Activated T-helper 1 cell treated with anti-CD3 and anti-CD28 coated beads, Interleukin-12 subunit alpha, Interleukin-12 subunit beta, Interleukin-2, Interleukin-4 antibody, amounts not matched to agents 30 ng/mL and 10 ng/mL and 1 ng/mL, durations not matched to agents 14 hours and 24 hours and 36 hours (primary cell): Measurements from ENCODE around the gene SYNJ1. TPM values are rescaled to one million over a fixed set of nuclear protein-coding genes. Genes with fewer than 3 reads are reported as not detected.
"Not testable (repeated sequence)": the region's sequence is repeated elsewhere in the genome, so short reads cannot be mapped to it uniquely, and the experiment has no call there.

Experiments used
- DNase-seq: peaks from one replicate; pipeline ENCODE4 v3.0.0; 2021; ENCODE audit warnings: low spot score
- H3K27ac Mint-ChIP-seq: one replicate; pipeline ENCODE4 v1.8.0; 2021; ENCODE audit warnings: mild to moderate bottlenecking, mixed read lengths
- H3K27me3 Mint-ChIP-seq: one replicate; pipeline ENCODE4 v1.8.0; 2022; ENCODE audit warnings: mild to moderate bottlenecking, moderate library complexity, mixed read lengths; ENCODE audit not compliant: insufficient read depth
- H3K36me3 Mint-ChIP-seq: one replicate; pipeline ENCODE4 v1.8.0; 2021; ENCODE audit warnings: low read depth, mixed read lengths
- H3K4me1 Mint-ChIP-seq: one replicate; pipeline ENCODE4 v1.8.0; 2021; ENCODE audit warnings: low read depth, mixed read lengths
- H3K4me3 Mint-ChIP-seq: one replicate; pipeline ENCODE4 v1.8.0; 2021; ENCODE audit warnings: mild to moderate bottlenecking, moderate library complexity, mixed read lengths
- H3K9me3 Mint-ChIP-seq: one replicate; pipeline ENCODE4 v1.8.0; 2021; ENCODE audit warnings: mixed read lengths
- intact Hi-C: fragments of 100-400 bp; cut with micrococcal nuclease; formaldehyde crosslinking; loops from one replicate; pipeline ENCODE4 v1.15.1; 2024
- total RNA-seq: library from RNA; stranded (reverse); gene quantifications from 2 replicates; pipeline ENCODE4 v1.2.3, GENCODE V29; 2022

The SYNJ1 gene
- total RNA-seq, 1 donor from 2014 or later = 13.1 TPM

DNA sequence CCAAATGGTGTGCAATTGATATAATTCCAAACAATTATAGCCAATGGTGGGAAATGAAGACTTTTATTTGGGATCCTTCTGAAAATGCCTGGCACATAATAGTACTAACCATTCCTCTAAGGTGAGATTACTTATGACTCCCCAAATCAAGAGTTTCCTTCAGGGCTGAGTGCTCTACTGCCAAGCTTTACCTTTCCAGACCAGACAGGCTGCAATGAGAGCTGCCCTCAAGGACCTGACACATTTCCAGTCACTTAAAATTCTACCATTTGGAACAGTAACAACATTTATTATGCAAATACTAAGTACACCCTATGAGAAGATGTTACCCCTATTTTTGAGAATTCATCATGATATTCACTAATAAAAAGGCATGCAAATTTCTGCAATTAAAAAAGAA is 22.6 kb upstream of the SYNJ1 start:
- Mint-ChIP-seq H3K27ac (no peak overlapping the region), H3K36me3 (peaks cover 64% of the 10 kb centered on the region), H3K4me1 (peaks cover 40% of the 10 kb centered on the region), H3K4me3 (no peak overlapping the region), H3K27me3 (no peaks in the 10 kb centered on the region), H3K9me3 (no peaks in the 10 kb centered on the region)
- intact Hi-C loops = no loop called here
- DNase-seq = no peak

DNA sequence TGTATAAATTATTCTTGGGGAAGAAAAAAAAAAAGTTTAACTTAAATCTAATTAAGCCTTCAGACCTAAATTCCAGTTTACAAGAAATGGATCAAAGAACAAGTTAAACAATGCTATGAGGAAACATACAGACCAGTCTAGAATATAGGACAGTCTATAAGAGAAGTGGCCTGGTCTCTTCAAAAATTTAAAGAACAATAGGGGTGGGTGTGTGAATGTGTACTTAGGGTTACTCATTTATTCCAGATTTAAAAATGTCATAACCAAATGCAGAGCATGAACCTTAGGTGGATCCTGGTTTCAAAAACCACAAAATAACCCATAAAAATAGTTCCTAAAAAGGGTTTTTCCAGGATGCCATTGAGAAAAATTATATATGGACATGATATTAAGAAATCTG is 21.8 kb upstream of the SYNJ1 start:
- H3K4me3 Mint-ChIP-seq = no peak overlapping the region
- H3K9me3 Mint-ChIP-seq = no peaks in the 10 kb centered on the region
- H3K4me1 Mint-ChIP-seq = peaks cover 43% of the 10 kb centered on the region
- H3K27ac Mint-ChIP-seq = peak overlapping the region; percentile 65
- peaks cover 70% of the 10 kb centered on the region for H3K36me3 Mint-ChIP-seq
- DNase-seq = no peak
- no peaks in the 10 kb centered on the region for H3K27me3 Mint-ChIP-seq
- intact Hi-C loops = no loop called here

DNA sequence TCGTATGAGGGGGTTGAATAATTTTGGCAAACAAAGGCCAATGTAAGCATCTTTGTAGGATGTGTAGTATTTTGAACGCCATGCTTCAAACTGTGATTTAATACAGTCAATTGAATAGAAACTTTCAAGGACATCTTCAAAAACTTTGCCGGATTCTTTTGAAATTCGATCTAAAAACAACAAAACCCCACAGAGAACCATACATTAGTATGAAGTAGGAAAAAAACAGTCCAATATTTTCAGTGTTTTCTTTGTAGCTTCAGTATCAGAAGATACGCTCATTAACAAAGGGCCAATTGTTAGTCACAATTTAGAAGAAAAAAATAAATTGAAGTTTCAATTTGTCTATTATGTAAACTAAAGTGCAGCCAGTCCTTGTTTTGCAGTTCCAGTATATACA is 20.7 kb upstream of the SYNJ1 start:
- DNase-seq = no peak
- no peaks in the 10 kb centered on the region for H3K27me3 Mint-ChIP-seq
- peaks cover 71% of the 10 kb centered on the region for H3K36me3 Mint-ChIP-seq
- intact Hi-C loops = no loop called here
- H3K9me3 Mint-ChIP-seq = no peaks in the 10 kb centered on the region
- no peak overlapping the region for H3K4me3 Mint-ChIP-seq
- H3K4me1 Mint-ChIP-seq = peaks cover 43% of the 10 kb centered on the region
- no peak overlapping the region for H3K27ac Mint-ChIP-seq

DNA sequence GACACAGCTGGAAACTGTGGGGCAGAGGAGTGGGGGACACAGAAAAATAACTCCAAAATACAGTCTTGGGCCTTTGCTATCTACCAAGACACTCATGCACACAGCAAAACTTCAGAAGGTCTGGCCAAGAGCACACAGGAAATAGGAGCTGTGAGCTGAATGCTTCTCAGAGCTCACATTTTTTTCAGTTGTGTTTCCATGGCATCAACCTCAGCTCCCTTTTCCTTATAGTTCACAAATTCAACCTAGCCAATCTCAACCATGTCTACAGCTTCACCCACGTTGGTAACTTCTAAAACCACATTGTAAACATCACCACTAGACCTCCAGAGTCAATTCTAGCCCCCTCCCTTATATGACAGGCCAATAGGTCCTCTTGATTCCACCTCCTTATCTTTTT is 19.6 kb upstream of the SYNJ1 start:
- H3K4me1 Mint-ChIP-seq = peaks cover 43% of the 10 kb centered on the region
- DNase-seq = no peak
- no peaks in the 10 kb centered on the region for H3K9me3 Mint-ChIP-seq
- peak overlapping the region; percentile 6 for H3K27ac Mint-ChIP-seq
- intact Hi-C loops = loop anchor here (1.0 kb wide), 1 partner anchor 94 kb away; no protein-coding TSS in a partner anchor
- no peaks in the 10 kb centered on the region for H3K27me3 Mint-ChIP-seq
- no peak overlapping the region for H3K4me3 Mint-ChIP-seq
- peaks cover 77% of the 10 kb centered on the region for H3K36me3 Mint-ChIP-seq

DNA sequence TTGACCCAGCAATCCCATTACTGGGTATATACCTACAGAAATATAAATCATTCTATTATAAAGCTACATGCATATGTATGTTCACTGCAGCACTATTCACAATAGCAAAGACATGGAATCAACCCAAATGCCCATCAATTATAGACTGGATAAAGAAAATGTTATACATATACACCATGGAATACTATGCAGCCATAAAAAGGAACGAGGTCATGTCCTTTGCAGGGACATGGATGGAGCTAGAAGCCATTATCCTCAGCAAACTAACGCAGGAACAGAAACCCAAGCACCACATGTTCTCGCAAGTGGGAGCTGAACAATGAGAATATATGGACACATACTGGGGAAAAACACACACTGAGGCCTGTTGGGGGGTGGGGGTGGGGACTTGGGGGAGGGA is 18.9 kb upstream of the SYNJ1 start:
- intact Hi-C loops = loop anchor here (1.0 kb wide), 1 partner anchor 93 kb away; no protein-coding TSS in a partner anchor
- not testable (repeated sequence) for H3K9me3 Mint-ChIP-seq, H3K27me3 Mint-ChIP-seq, H3K4me3 Mint-ChIP-seq, DNase-seq, H3K27ac Mint-ChIP-seq
- Mint-ChIP-seq H3K36me3 (peaks cover 75% of the 10 kb centered on the region), H3K4me1 (peaks cover 43% of the 10 kb centered on the region)

DNA sequence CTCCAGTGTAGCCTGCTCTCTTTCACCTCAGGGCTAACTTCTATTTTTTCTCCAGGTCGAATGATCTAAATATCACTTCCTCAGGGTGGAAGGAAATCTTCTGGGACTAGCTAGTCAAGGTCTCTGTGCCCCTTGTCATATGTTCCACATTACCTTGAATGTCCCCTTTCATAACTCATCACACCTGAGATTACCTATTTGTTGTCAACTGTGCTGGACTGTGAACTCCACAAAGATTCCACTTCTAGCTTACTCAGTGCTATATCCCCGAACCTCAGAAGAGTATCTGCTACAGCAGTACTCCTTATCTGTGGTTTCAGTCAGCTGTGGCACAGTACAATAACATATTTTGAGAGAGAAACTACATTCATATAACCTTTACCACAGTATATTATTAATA is 14.6 kb upstream of the SYNJ1 start:
- H3K27me3 Mint-ChIP-seq = no peaks in the 10 kb centered on the region
- H3K9me3 Mint-ChIP-seq = no peaks in the 10 kb centered on the region
- H3K36me3 Mint-ChIP-seq = peaks cover 67% of the 10 kb centered on the region
- H3K4me3 Mint-ChIP-seq = no peak overlapping the region
- intact Hi-C loops = no loop called here
- H3K4me1 Mint-ChIP-seq = peaks cover 32% of the 10 kb centered on the region
- H3K27ac Mint-ChIP-seq = no peak overlapping the region
- DNase-seq = no peak

DNA sequence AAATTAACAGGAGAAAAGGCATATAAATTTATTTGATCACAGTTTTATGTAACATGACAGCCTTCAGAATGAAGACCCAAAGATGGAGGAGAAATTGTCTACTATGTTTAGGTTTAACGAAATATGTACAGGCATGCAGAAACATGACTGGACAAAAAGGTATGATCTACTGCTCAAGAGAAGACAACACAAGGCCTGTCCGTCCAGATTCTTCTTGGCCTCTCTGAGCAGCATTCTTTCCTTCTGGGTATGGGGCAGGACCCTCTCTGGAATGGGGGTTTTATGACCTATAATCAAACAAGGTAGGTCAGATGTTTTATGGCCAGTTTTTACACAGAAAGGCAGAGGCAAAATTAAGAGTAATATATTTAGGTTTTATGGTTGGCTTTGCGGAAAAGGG is 13.5 kb upstream of the SYNJ1 start:
- Mint-ChIP-seq H3K36me3 (peaks cover 60% of the 10 kb centered on the region), H3K9me3 (no peaks in the 10 kb centered on the region)

DNA sequence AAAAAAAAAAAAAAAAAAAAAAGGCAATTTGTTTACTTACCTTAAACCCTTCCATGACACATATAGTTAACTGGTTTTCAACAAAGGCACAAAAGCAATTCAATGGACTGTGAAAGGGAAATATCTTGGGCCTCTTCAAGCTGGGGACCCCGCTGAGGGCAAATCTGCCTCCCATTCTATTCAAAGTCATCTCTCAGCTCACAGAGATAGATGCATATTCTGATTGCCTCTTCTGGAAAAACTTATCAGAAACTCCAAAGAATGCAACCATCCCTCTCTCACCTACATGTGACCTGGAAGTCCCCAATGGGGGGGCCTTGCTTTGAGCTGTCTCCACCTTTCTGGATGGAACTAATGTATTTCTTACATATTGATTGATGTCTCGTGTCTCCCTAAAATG is 12.1 kb upstream of the SYNJ1 start:
- no peak overlapping the region for H3K4me3 Mint-ChIP-seq
- H3K27me3 Mint-ChIP-seq = no peaks in the 10 kb centered on the region
- no peaks in the 10 kb centered on the region for H3K9me3 Mint-ChIP-seq
- peaks cover 53% of the 10 kb centered on the region for H3K36me3 Mint-ChIP-seq
- intact Hi-C loops = no loop called here
- no peak for DNase-seq
- H3K27ac Mint-ChIP-seq = no peak overlapping the region
- H3K4me1 Mint-ChIP-seq = peaks cover 9% of the 10 kb centered on the region

More for the DNA sequence above, 13.5 kb upstream of the SYNJ1 start:
- no peak for DNase-seq
- intact Hi-C loops = no loop called here
- Mint-ChIP-seq H3K27ac (no peak overlapping the region), H3K27me3 (no peaks in the 10 kb centered on the region), H3K4me1 (peaks cover 21% of the 10 kb centered on the region), H3K4me3 (no peak overlapping the region)

DNA sequence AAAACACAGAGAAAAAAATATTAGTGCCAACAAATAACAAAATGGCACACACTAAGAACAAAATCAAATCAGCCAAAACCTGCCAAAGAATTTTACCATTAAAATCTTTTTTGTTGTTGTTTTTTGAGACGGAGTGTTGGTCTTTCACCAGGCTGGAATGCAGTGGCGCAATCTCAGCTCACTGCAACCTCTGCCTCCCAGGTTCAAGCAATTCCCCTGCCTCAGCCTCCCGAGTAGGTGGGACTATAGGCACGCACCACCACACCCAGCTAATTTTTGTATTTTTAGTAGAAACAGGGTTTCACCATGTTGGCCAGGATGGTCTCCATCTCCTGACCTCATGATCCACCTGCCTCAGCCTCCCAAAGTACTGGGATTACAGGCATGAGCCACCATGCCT is 8.3 kb upstream of the SYNJ1 start:
- H3K36me3 Mint-ChIP-seq = peaks cover 37% of the 10 kb centered on the region
- H3K27me3 Mint-ChIP-seq = not testable (repeated sequence)

DNA sequence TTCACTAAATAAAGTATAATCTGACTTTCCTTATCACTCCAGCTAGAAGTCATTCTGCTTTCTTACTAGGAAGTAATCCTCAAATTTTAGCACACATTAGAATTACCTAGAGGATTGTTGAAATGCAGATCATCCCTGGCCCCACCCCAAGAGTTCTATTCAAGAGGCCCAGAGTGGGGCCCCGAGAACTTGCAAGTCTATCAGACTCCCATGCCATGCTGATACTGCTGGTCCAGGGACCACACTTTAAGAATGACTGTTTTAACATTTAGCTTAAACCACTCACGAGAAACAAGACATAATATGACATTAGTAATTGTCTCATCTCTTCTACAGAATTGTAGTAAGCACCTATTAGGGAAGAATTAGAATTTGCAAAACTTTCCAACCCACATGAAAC is 7.7 kb upstream of the SYNJ1 start:
- Mint-ChIP-seq H3K9me3 (no peaks in the 10 kb centered on the region), H3K4me3 (no peak overlapping the region), H3K27ac (no peak overlapping the region), H3K27me3 (no peaks in the 10 kb centered on the region), H3K4me1 (peaks cover 17% of the 10 kb centered on the region), H3K36me3 (peaks cover 33% of the 10 kb centered on the region)
- intact Hi-C loops = no loop called here
- DNase-seq = no peak

More for the DNA sequence above, 8.3 kb upstream of the SYNJ1 start:
- H3K4me3 Mint-ChIP-seq, H3K27ac Mint-ChIP-seq, H3K9me3 Mint-ChIP-seq, DNase-seq, intact Hi-C loops: not testable (repeated sequence)
- peaks cover 20% of the 10 kb centered on the region for H3K4me1 Mint-ChIP-seq

DNA sequence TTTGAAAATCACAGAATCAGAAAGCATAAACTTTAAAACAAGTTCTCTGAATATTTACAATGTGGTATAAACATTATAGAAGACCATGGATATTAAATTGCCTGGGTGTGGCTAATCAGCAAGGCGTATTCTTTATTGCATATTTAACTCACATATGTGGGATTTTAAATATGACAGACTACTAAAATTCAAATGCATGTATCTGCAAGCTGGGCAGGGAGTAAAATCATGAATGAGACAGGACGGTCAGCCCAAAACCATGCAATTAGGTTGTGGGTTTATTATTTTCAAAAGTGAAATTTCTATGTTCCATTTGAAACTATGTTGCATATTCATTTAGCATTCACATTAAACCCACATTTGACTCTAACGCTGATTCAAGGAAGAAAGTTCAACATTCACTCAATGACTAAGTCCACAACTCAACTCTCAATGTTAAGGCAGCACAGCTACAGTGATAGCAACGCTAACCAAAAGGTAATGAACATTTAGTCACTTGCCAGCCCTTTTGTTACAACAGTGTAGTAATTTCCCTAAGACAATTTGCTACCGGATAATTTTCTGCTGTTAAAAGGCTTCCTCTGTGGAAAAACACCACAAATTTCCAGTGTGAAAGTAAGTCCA is 6.3 kb upstream of the SYNJ1 start:
- Mint-ChIP-seq H3K4me3 (no peak overlapping the region), H3K27me3 (no peaks in the 10 kb centered on the region), H3K9me3 (no peaks in the 10 kb centered on the region), H3K4me1 (peaks cover 17% of the 10 kb centered on the region), H3K27ac (no peak overlapping the region), H3K36me3 (peaks cover 29% of the 10 kb centered on the region)
- intact Hi-C loops = no loop called here
- no peak for DNase-seq

DNA sequence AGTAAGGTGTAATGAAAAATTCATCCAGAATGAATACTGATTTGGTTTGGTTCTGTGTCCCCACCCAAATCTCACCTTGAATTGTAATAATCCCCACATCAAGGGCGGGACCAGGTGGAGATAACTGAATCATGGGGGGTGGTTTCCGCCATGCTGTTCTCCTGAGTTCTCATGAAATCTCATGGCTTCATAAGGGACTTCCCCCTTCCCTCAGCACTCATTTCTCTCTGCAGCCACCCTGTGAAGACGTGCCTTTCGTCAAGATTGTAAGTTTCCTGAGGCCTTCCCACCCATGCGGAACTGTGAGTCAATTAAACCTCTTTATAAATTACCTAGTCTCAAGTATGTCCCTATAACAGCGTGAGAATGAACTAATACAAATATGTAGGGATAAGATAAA is 5.5 kb upstream of the SYNJ1 start:
- Mint-ChIP-seq H3K27me3 (no peaks in the 10 kb centered on the region), H3K9me3 (no peaks in the 10 kb centered on the region), H3K4me1 (peaks cover 23% of the 10 kb centered on the region), H3K27ac (no peak overlapping the region), H3K4me3 (no peak overlapping the region), H3K36me3 (peaks cover 22% of the 10 kb centered on the region)
- DNase-seq = no peak
- intact Hi-C loops = no loop called here

DNA sequence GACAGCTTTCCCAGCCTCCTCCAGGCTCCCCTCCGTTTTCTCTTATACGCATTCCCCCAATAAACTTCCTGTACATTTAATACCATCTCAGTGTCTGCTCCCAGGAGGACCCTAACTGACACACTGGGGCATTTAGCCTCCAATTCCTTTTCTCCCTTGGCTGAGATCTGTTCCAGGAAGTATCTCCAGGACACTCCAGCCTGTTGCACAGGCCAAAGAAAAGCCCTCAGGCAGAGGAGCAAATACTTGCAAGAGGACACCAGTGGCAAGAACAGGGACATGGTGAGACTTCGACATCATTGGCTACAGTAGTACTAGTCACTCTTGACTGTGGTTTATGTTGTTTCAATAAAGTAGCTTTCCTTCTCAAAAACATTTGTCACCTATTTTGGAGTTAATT is 4.7 kb upstream of the SYNJ1 start:
- H3K4me3 Mint-ChIP-seq = no peak overlapping the region
- H3K27ac Mint-ChIP-seq = no peak overlapping the region
- H3K9me3 Mint-ChIP-seq = no peaks in the 10 kb centered on the region
- intact Hi-C loops = no loop called here
- DNase-seq = no peak
- peaks cover 22% of the 10 kb centered on the region for H3K36me3 Mint-ChIP-seq
- H3K4me1 Mint-ChIP-seq = peaks cover 27% of the 10 kb centered on the region
- no peaks in the 10 kb centered on the region for H3K27me3 Mint-ChIP-seq

DNA sequence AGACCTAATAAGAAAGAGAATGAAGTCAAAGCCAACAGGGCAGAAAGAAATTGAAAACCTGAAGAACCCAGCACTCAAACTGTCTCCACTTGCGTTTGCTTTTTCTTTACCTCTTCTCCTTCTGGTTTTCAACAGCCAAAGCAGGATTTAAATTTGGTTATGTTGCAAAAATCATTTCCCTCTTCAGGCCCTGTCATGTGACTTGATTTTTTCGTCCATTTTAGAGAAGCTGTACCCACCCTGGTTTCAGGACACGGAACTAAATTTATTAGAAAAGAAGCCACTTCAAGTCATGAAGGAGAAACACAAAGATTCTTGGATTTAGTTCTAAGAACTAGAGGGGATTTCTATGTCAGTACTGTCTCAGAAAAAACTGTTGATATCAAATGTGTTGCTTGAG is 1.0 kb upstream of the SYNJ1 start:
- peak overlapping the region; percentile 92 for H3K27ac Mint-ChIP-seq
- intact Hi-C loops = loop anchor here (1.0 to 5.0 kb wide), 3 partner anchors 237 to 997 kb away; partner anchors contain the start of genes SCAF4 and TMEM50B
- H3K4me1 Mint-ChIP-seq = peaks cover 39% of the 10 kb centered on the region

More for the DNA sequence above, 1.0 kb upstream of the SYNJ1 start:
- Mint-ChIP-seq H3K9me3 (no peaks in the 10 kb centered on the region), H3K27me3 (no peaks in the 10 kb centered on the region), H3K4me3 (peak overlapping the region; percentile 98), H3K36me3 (peaks cover 12% of the 10 kb centered on the region)
- no peak for DNase-seq
